Kasumi-1 (cell line): ENCODE results near the gene SGSM2.
A peak's percentile ranks its signal among the peaks of the same experiment; 100 is the strongest.

Experiments used
- DNase-seq, 2 experiments: peaks; one replicate each; lab custom pipeline; 2025; lab: John Stamatoyannopoulos, UW

The SGSM2 gene

GRCh38 chr17:2369551-2370210 is 32.4 kb downstream of the SGSM2 start:
- peak in 1 of 2 experiments; percentile 19 for DNase-seq

- no peak for DNase-seq
Observed at GRCh38 chr17:2370211-2370589, 32.9 kb downstream of the SGSM2 start.

- DNase-seq = no peak
Observed at GRCh38 chr17:2371183-2372130, 34.2 kb downstream of the SGSM2 start.

GRCh38 chr17:2372180-2372579 is 34.9 kb downstream of the SGSM2 start:
- no peak for DNase-seq

- DNase-seq = no peak
Observed at GRCh38 chr17:2372681-2373080, 35.4 kb downstream of the SGSM2 start.

GRCh38 chr17:2373179-2373578 is 35.9 kb downstream of the SGSM2 start:
- no peak for DNase-seq

GRCh38 chr17:2374549-2375285 is 37.4 kb downstream of the SGSM2 start:
- no peak for DNase-seq

GRCh38 chr17:2375406-2375805 is 38.1 kb downstream of the SGSM2 start:
- no peak for DNase-seq

- no peak for DNase-seq
Observed at GRCh38 chr17:2376107-2376506, 38.8 kb downstream of the SGSM2 start.

- no peak for DNase-seq
Observed at GRCh38 chr17:2377659-2378058, 40.4 kb downstream of the SGSM2 start.

GRCh38 chr17:2378905-2379304 is 41.6 kb downstream of the SGSM2 start:
- DNase-seq = no peak

- no peak for DNase-seq
Observed at GRCh38 chr17:2379489-2380225, 42.4 kb downstream of the SGSM2 start.

GRCh38 chr17:2380226-2380922 is 43.1 kb downstream of the SGSM2 start:
- no peak for DNase-seq

GRCh38 chr17:2380950-2381649 is 43.8 kb downstream of the SGSM2 start:
- no peak for DNase-seq

- DNase-seq = no peak
Observed at GRCh38 chr17:2383628-2384167, 46.4 kb downstream of the SGSM2 start.

GRCh38 chr17:2384439-2385127 is 47.3 kb downstream of the SGSM2 start:
- DNase-seq = no peak

GRCh38 chr17:2385240-2386210 is 48.2 kb downstream of the SGSM2 start:
- no peak for DNase-seq

- DNase-seq = no peak
Observed at GRCh38 chr17:2386400-2387085, 49.2 kb downstream of the SGSM2 start.
